GM12878 (cell line): ENCODE data around the gene IL12B. TPM values are rescaled to one million over a fixed set of nuclear protein-coding genes. Genes with fewer than 3 reads are reported as not detected.
"Not testable (repeated sequence)": the region's sequence is repeated elsewhere in the genome, so short reads cannot be mapped to it uniquely, and the experiment has no call there.

ENCODE experiments used
- ATAC-seq: fragments of 200-7000 bp; cut with Tn5 transposase; 3 replicates; pipeline ENCODE4 v1.9.1; 2020; ENCODE audit warnings: mild to moderate bottlenecking, moderate library complexity
- BruUV-seq: library from RNA; stranded (reverse); fragments of 400-500 nt; replicated peaks from 2 replicates; lab custom pipeline; 2021; lab: Mats Ljungman, UMichigan
- CTCF ChIA-PET: fragments of 300-600 bp; sonication (Branson Sonifier 250); formaldehyde crosslinking; extraction: SDS; loops from one replicate; lab custom pipeline; 2021; ENCODE audit warnings: inconsistent platforms; lab: Yijun Ruan, JAX
- POLR2A ChIA-PET: fragments of 350-600 bp; formaldehyde crosslinking; extraction: SDS; loops from one replicate; lab custom pipeline; 2021; ENCODE audit warnings: inconsistent platforms; lab: Charles Lee
- RAD21 ChIA-PET: fragments of 300-600 bp; sonication (Branson Sonifier 250); formaldehyde crosslinking; loops from one replicate; lab custom pipeline; 2023; ENCODE audit warnings: antibody characterized with exemption; ENCODE audit not compliant: unreplicated experiment; lab: Charles Lee
- SMC1A ChIA-PET: fragments of 300-600 bp; sonication (Branson Sonifier 250); formaldehyde crosslinking; loops from one replicate; lab custom pipeline; 2023; ENCODE audit not compliant: unreplicated experiment, uncharacterized antibody; lab: Charles Lee
- DNase-seq: peaks from one replicate; pipeline ENCODE4 v3.0.0-alpha.2; 2011; ENCODE audit warnings: low read depth, low spot score
- FAIRE-seq: peaks from 3 replicates; lab custom pipeline; 2011; peaks lifted over from hg19 to GRCh38; lab: Jason Lieb, UNC
- H2AFZ ChIP-seq: 2 replicates; pipeline ENCODE4 v1.6.0; 2011; ENCODE audit warnings: low read depth, low read length, control low read depth; ENCODE audit not compliant: control insufficient read depth
- H3K27ac ChIP-seq: 2 replicates; pipeline ENCODE4 v1.5.1; 2011; ENCODE audit warnings: control low read depth; ENCODE audit not compliant: control insufficient read depth, insufficient read depth
- H3K27me3 ChIP-seq, 2 experiments: replicated peaks in 1 of 2; 2 replicates each; pipeline versions ENCODE4 v1.6.0 to v1.6.1; 2011; ENCODE audit warnings: low read length in 1 of 2; ENCODE audit not compliant: control insufficient read depth in 2 of 2, insufficient read depth in 2 of 2
- H3K36me3 ChIP-seq, 2 experiments: 2 replicates each; pipeline ENCODE4 v1.5.1; 2011; ENCODE audit warnings: low read length in 1 of 2; ENCODE audit not compliant: control insufficient read depth in 2 of 2, insufficient read depth in 2 of 2
- H3K4me1 ChIP-seq: 2 replicates; pipeline ENCODE4 v1.6.1; 2011; ENCODE audit warnings: mild to moderate bottlenecking, low read length, moderate library complexity, mixed read lengths; ENCODE audit not compliant: control insufficient read depth, insufficient read depth
- H3K4me2 ChIP-seq: 2 replicates; pipeline ENCODE4 v1.6.0; 2011; ENCODE audit warnings: control low read depth; ENCODE audit not compliant: control insufficient read depth, insufficient read depth
- H3K4me3 ChIP-seq: fragments of 200-600 bp; sonication (generic); 2 replicates; pipeline ENCODE4 v1.5.1; 2016
- H3K79me2 ChIP-seq: 2 replicates; pipeline ENCODE4 v1.6.0; 2011; ENCODE audit warnings: low read length; ENCODE audit not compliant: control insufficient read depth, insufficient read depth
- H3K9ac ChIP-seq: 2 replicates; pipeline ENCODE4 v1.8.0; 2011; ENCODE audit warnings: low read length, control low read depth, mixed read lengths; ENCODE audit not compliant: control insufficient read depth, insufficient read depth
- H3K9me3 ChIP-seq: replicated peaks from 3 replicates; pipeline ENCODE4 v1.5.1; 2011; ENCODE audit warnings: mild to moderate bottlenecking, low read length; ENCODE audit not compliant: control insufficient read depth, insufficient read depth
- H4K20me1 ChIP-seq: 2 replicates; pipeline ENCODE4 v1.6.0; 2011; ENCODE audit not compliant: control insufficient read depth, insufficient read depth
- HDGF ChIP-seq: fragments of 450-650 bp; IDR thresholded peaks from 2 replicates; pipeline ENCODE4 v1.6.1; 2016; ENCODE audit warnings: antibody characterized with exemption
- IKZF2 ChIP-seq, 2 experiments: fragments of 450-650 bp; IDR thresholded peaks; 2 replicates each; pipeline ENCODE4 v1.6.1; 2017; ENCODE audit warnings: mild to moderate bottlenecking in 2 of 2, moderate library complexity in 2 of 2
- MEF2A ChIP-seq: IDR thresholded peaks from 2 replicates; pipeline ENCODE4 v1.6.1; 2011; ENCODE audit warnings: low read depth, mild to moderate bottlenecking, low read length, moderate library complexity; ENCODE audit not compliant: insufficient read depth
- SPI1 ChIP-seq: IDR thresholded peaks from 2 replicates; pipeline ENCODE4 v1.6.1; 2011; ENCODE audit warnings: low read depth, mild to moderate bottlenecking, low read length, moderate library complexity, borderline replicate concordance; ENCODE audit not compliant: insufficient read depth
- ZNF24 ChIP-seq: fragments of 450-650 bp; IDR thresholded peaks from 2 replicates; pipeline ENCODE4 v1.6.1; 2017; ENCODE audit warnings: antibody characterized with exemption, mild to moderate bottlenecking
- WGBS: methylation state at CpG from one replicate; pipeline ENCODE4 v1.1.6; 2016; ENCODE audit warnings: low lambda C conversion rate; ENCODE audit not compliant: insufficient replicate concordance, insufficient coverage; ENCODE audit errors: missing lambda C conversion rate; 5-methylcytosine and 5-hydroxymethylcytosine counted together
- in situ Hi-C: fragments of 300-500 bp; cut with MboI; formaldehyde crosslinking; loops from 9 replicates; pipeline ENCODE4 v1.14.3; 2018; ENCODE audit warnings: mixed read lengths
- intact Hi-C: fragments of 100-400 bp; cut with micrococcal nuclease; formaldehyde crosslinking; loops from one replicate; pipeline ENCODE4 v1.14.2; 2022; ENCODE audit not compliant: unreplicated experiment
- polyA plus RNA-seq, 11 experiments: library from polyadenylated mRNA; depleted of rRNA in 4 of 11; unstranded in 6 of 11; stranded (reverse) in 5 of 11; fragments of >200 nt; fragmentation: Nextera tagmentation in 4 of 11; fragmentation: Illumina TruSeq in 1 of 11; extraction: Ambion mirVana in 4 of 11; extraction: Trizol in 1 of 11; gene quantifications; 1 replicate in 1 of 11; 2 replicates in 10 of 11; pipeline versions ENCODE4 v1.2.1 to v1.2.3, GENCODE V29; 2011 to 2016; ENCODE audit warnings: inconsistent platforms in 2 of 11, missing spikeins in 2 of 11, low read depth in 1 of 11
- total RNA-seq, 4 experiments: library from RNA; depleted of rRNA in 3 of 4; stranded (reverse); fragments of >200 nt in 3 of 4; fragmentation: Illumina TruSeq in 1 of 4; extraction: Trizol in 1 of 4; gene quantifications; 2 replicates each; pipeline versions ENCODE4 v1.2.1 to v1.2.3, GENCODE V29; 2013 to 2021

IL12B gene
- total and polyA plus RNA-seq, 10 of the 15 experiments (the other 5 are each of a cell fraction or from before 2014, with no cell fraction given), result 0.15 to 0.72 (median 0.45) TPM

DNA sequence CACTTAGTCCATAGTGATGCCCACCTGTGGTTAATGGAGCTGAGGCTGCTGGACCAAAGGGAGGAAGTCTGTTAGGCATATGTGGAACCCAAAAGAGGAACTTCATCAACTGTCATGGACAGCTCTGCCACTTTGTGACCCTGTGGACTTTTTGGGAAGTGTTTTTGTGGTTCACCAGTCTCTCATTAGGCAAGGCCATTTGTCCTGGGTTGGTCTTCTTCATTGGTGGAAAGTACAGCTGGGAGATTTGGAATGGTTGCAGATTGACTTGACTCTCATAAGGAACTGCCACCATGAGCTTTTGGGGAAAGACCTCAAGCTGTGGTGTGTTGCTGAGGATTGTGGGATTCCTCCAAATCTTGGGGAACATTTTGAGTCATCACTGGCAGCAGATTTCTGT, 31.9 kb upstream of the IL12B start (continued):
- no peak for TF ChIP-seq ZNF24
- TF ChIP-seq HDGF, result no peak
- peak; percentile 25 to 28; a peak in 2 of 4 replicates for TF ChIP-seq IKZF2 (IDR thresholded peaks at IDR 0.05)
- TF ChIP-seq SPI1, result 0 out of 2 replicates have a peak, but pooled peaks have one; percentile 34
- TF ChIP-seq, all 136 proteins: peak for 4

DNA sequence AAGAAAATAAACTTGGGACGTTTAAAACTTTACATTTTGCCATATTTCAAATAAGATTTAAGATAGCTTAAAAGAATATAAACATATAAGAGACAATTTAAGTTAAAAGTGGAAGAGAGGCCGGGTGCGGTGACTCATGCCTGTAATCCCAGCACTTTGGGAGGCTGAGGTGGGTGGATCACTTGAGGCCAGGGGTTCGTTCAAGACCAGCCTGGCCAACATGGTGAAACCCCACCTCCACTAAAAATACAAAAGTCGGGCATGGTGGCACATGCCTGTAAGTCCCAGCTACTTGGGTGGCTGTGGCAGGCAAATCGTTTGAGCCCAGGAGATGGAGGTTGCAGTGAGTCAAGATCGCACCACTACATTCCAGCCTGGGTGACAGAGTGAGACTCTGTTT, 29.6 kb upstream of the IL12B start:
- ATAC-seq, H3K9ac ChIP-seq, H2AFZ ChIP-seq, H3K4me3 ChIP-seq, in situ Hi-C loops, intact Hi-C loops, BruUV-seq, H3K9me3 ChIP-seq, H3K27me3 ChIP-seq, H3K4me1 ChIP-seq, H3K4me2 ChIP-seq, H3K79me2 ChIP-seq, FAIRE-seq, H3K27ac ChIP-seq, DNase-seq, H3K36me3 ChIP-seq, H4K20me1 ChIP-seq, POLR2A ChIA-PET: not testable (repeated sequence)
- RAD21 ChIA-PET, result interaction anchor here (1.2 to 1.4 kb wide), 3 partner anchors 27 to 83 kb away, joined by 3 read pairs; no protein-coding TSS in a partner anchor
- 46% methylated on average over 7 of the region's 7 CpGs for WGBS
- CTCF ChIA-PET, result interaction anchor here (1.9 kb wide), 1 partner anchor 19 kb away, joined by 6 read pairs; no protein-coding TSS in a partner anchor
- SMC1A ChIA-PET, result interaction anchor here (1.4 to 1.5 kb wide), 3 partner anchors 15 to 27 kb away, joined by 3 to 4 read pairs (median 3); no protein-coding TSS in a partner anchor

DNA sequence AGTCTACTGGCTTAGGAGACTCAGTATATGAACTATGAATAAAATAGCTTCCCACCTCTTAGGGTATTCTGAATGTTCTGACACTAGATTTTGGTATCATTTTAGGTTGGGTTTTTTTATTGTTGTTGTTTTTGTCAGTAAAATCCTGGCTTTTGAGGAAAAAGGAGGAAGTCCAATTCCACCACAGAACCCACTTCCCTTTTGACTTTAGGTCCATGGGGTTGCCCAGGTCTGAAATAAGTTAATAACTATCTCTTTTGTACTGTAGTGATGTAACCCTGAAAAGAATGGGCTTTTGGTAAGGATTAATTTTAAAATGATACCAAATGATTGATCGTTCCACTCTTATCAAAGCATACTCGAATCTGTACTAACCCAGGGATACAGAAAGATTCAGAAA, 29.1 kb upstream of the IL12B start:
- ChIA-PET POLR2A (no interaction called here), CTCF (interaction anchor here (0.8 to 1.9 kb wide), 2 partner anchors 19 to 252 kb away, joined by 3 to 6 read pairs; no protein-coding TSS in a partner anchor)
- BruUV-seq, result no TSS peak

More for the DNA sequence above, 29.1 kb upstream of the IL12B start:
- ATAC-seq, result peak; percentile 52
- in situ Hi-C loops (no loop called here), intact Hi-C loops (no loop called here)
- TF ChIP-seq SPI1, result peak; percentile 63; the same call in 1 of the 2 replicates
- no peak for TF ChIP-seq MEF2A
- SMC1A ChIA-PET, result interaction anchor here (0.9 to 1.5 kb wide), 4 partner anchors 15 to 53 kb away, joined by 3 to 5 read pairs (median 4); no protein-coding TSS in a partner anchor
- no peak for FAIRE-seq
- H3K36me3 ChIP-seq, result no peaks in the 10 kb centered on the region
- H3K9me3 ChIP-seq, result no peaks in the 10 kb centered on the region
- H3K27ac ChIP-seq, result no peak overlapping the region
- no peak overlapping the region for H3K4me3 ChIP-seq
- H3K27me3 ChIP-seq, result no peaks in the 10 kb centered on the region
- no peak for DNase-seq
- RAD21 ChIA-PET, result interaction anchor here (1.2 to 1.4 kb wide), 3 partner anchors 27 to 84 kb away, joined by 3 read pairs; no protein-coding TSS in a partner anchor
- H3K79me2 ChIP-seq, result no peaks in the 10 kb centered on the region
- no peak overlapping the region for H2AFZ ChIP-seq
- H3K4me1 ChIP-seq, result no peaks in the 10 kb centered on the region
- no peaks in the 10 kb centered on the region for H4K20me1 ChIP-seq
- 0% methylated on average over 2 of the region's 2 CpGs for WGBS
- no peak overlapping the region for H3K9ac ChIP-seq
- H3K4me2 ChIP-seq, result no peak overlapping the region
